HepG2 (cell line): ENCODE data around the gene MADCAM1. TPM values are rescaled to one million over a fixed set of nuclear protein-coding genes. Genes with fewer than 3 reads are reported as not detected.

Source experiments
- BCL3 ChIP-seq: sonication (generic); formaldehyde crosslinking; IDR thresholded peaks from 2 replicates; pipeline ENCODE4 v1.5.1; 2020; ENCODE audit warnings: mild to moderate bottlenecking, missing genetic modification reagents, moderate library complexity
- CBX2 ChIP-seq, 2 experiments: fragments of 200-600 bp in 1 of 2; sonication (generic); formaldehyde crosslinking in 1 of 2; IDR thresholded peaks; 2 replicates each; pipeline versions ENCODE4 v1.7.0 to v1.8.1; 2018 to 2022; ENCODE audit warnings: low read depth in 2 of 2, low read length in 1 of 2, mild to moderate bottlenecking in 1 of 2, missing genetic modification reagents in 1 of 2
- CHCHD3 ChIP-seq: sonication (generic); formaldehyde crosslinking; IDR thresholded peaks from 2 replicates; pipeline ENCODE4 v1.8.0; 2022; ENCODE audit warnings: mild to moderate bottlenecking, missing genetic modification reagents, moderate library complexity
- HNRNPH1 ChIP-seq: fragments of 200-400 bp; formaldehyde crosslinking; optimal IDR thresholded peaks from 2 replicates; pipeline ENCODE3; 2017; ENCODE audit warnings: mild to moderate bottlenecking, low read depth, low read length
- MAFF ChIP-seq: IDR thresholded peaks from 2 replicates; pipeline ENCODE4 v1.6.1; 2011; ENCODE audit warnings: low read depth, low read length, improper control_type of control experiment
- MAZ ChIP-seq, 2 experiments: sonication (generic) in 1 of 2; formaldehyde crosslinking in 1 of 2; IDR thresholded peaks; 2 replicates each; pipeline versions ENCODE4 v1.5.0 to v1.6.1; 2012 to 2020; ENCODE audit warnings: low read depth in 2 of 2, mild to moderate bottlenecking in 2 of 2, borderline replicate concordance in 1 of 2, improper control_type of control experiment in 1 of 2, low read length in 1 of 2, missing genetic modification reagents in 1 of 2, moderate library complexity in 1 of 2
- MLXIP ChIP-seq: sonication (generic); formaldehyde crosslinking; IDR thresholded peaks from 2 replicates; pipeline ENCODE4 v1.9.0; 2021; ENCODE audit warnings: missing genetic modification reagents, borderline replicate concordance
- NCOA1 ChIP-seq: sonication (generic); formaldehyde crosslinking; IDR thresholded peaks from 2 replicates; pipeline ENCODE4 v1.9.0; 2021; ENCODE audit warnings: missing genetic modification reagents
- NR2F1 ChIP-seq, 2 experiments: fragments of 450-650 bp in 1 of 2; formaldehyde crosslinking in 1 of 2; IDR thresholded peaks; 2 replicates each; pipeline versions ENCODE4 v1.5.0 to v1.6.1; 2016 to 2020; ENCODE audit warnings: mild to moderate bottlenecking in 1 of 2, missing compliant biosample characterization in 1 of 2, missing genetic modification reagents in 1 of 2, moderate library complexity in 1 of 2
- SAP130 ChIP-seq: IDR thresholded peaks from 2 replicates; pipeline ENCODE4 v1.6.1; 2016; ENCODE audit warnings: low read depth
- SRSF4 ChIP-seq: fragments of 200-400 bp; formaldehyde crosslinking; IDR thresholded peaks from one replicate; pipeline ENCODE4 v1.6.1; 2018; ENCODE audit warnings: mild to moderate bottlenecking, low read depth, low read length, moderate library complexity; ENCODE audit not compliant: poor library complexity, severe bottlenecking
- WIZ ChIP-seq: sonication (generic); formaldehyde crosslinking; IDR thresholded peaks from 2 replicates; pipeline ENCODE4 v1.5.1; 2020; ENCODE audit warnings: mild to moderate bottlenecking, missing genetic modification reagents
- ZNF101 ChIP-seq: sonication (generic); formaldehyde crosslinking; IDR thresholded peaks from 2 replicates; pipeline ENCODE4 v1.4.0; 2020; ENCODE audit warnings: mild to moderate bottlenecking, low read depth, missing genetic modification reagents, borderline replicate concordance
- ZNF160 ChIP-seq: sonication (generic); formaldehyde crosslinking; IDR thresholded peaks from 2 replicates; pipeline ENCODE4 v1.8.0; 2022; ENCODE audit warnings: mild to moderate bottlenecking, inconsistent platforms, missing genetic modification reagents
- ZNF3 ChIP-seq: IDR thresholded peaks from 2 replicates; pipeline ENCODE4 v1.7.0; 2017; ENCODE audit warnings: inconsistent platforms
- ZNF484 ChIP-seq: sonication (generic); formaldehyde crosslinking; IDR thresholded peaks from 2 replicates; pipeline ENCODE4 v1.5.1; 2020; ENCODE audit warnings: mild to moderate bottlenecking, low read depth, missing genetic modification reagents, borderline replicate concordance
- ZNF598 ChIP-seq: sonication (generic); formaldehyde crosslinking; IDR thresholded peaks from 2 replicates; pipeline ENCODE4 v1.5.1; 2020; ENCODE audit warnings: mild to moderate bottlenecking, missing genetic modification reagents, borderline replicate concordance
- ZNF629 ChIP-seq: sonication (generic); formaldehyde crosslinking; conservative IDR thresholded peaks from 2 replicates; pipeline ENCODE4 v1.5.0; 2020; ENCODE audit warnings: missing genetic modification reagents
- ZNF761 ChIP-seq: sonication (generic); formaldehyde crosslinking; conservative IDR thresholded peaks from 2 replicates; pipeline ENCODE4 v1.4.0; 2020; ENCODE audit warnings: mild to moderate bottlenecking, missing genetic modification reagents
- polyA plus RNA-seq, 8 experiments: library from polyadenylated mRNA; depleted of rRNA in 3 of 8; stranded (reverse) in 7 of 8; unstranded in 1 of 8; fragments of >200 nt; fragmentation: Illumina TruSeq in 4 of 8; extraction: Trizol in 4 of 8; gene quantifications; 2 replicates each; pipeline versions ENCODE4 v1.2.1 to v1.2.3, GENCODE V29; 2011 to 2016; ENCODE audit warnings: low read depth in 4 of 8, missing spikeins in 1 of 8, mixed read lengths in 1 of 8; ENCODE audit not compliant: insufficient read depth in 1 of 8
- total RNA-seq, 5 experiments: library from RNA; depleted of rRNA; stranded (reverse); fragments of >200 nt; fragmentation: Illumina TruSeq; extraction: Trizol; gene quantifications; 2 replicates each; pipeline ENCODE4 v1.2.3, GENCODE V29; 2016; ENCODE audit warnings: low read depth in 1 of 5
- TF ChIP-seq, protein P1 (sequence below): sonication (generic); formaldehyde crosslinking; IDR thresholded peaks from 2 replicates; pipeline ENCODE4 v1.9.0; 2022; ENCODE audit warnings: missing genetic modification reagents, mild to moderate bottlenecking, borderline replicate concordance
- TF ChIP-seq, protein P2 (sequence below): sonication (generic); formaldehyde crosslinking; IDR thresholded peaks from 2 replicates; pipeline ENCODE4 v1.5.0; 2020; ENCODE audit warnings: mild to moderate bottlenecking, low read depth, missing genetic modification reagents, borderline replicate concordance

MADCAM1 gene
- total and polyA plus RNA-seq, 2 of the 13 experiments (the other 11 are each of a cell fraction or from before 2014, with no cell fraction given): 0.29 to 0.33 TPM

DNA sequence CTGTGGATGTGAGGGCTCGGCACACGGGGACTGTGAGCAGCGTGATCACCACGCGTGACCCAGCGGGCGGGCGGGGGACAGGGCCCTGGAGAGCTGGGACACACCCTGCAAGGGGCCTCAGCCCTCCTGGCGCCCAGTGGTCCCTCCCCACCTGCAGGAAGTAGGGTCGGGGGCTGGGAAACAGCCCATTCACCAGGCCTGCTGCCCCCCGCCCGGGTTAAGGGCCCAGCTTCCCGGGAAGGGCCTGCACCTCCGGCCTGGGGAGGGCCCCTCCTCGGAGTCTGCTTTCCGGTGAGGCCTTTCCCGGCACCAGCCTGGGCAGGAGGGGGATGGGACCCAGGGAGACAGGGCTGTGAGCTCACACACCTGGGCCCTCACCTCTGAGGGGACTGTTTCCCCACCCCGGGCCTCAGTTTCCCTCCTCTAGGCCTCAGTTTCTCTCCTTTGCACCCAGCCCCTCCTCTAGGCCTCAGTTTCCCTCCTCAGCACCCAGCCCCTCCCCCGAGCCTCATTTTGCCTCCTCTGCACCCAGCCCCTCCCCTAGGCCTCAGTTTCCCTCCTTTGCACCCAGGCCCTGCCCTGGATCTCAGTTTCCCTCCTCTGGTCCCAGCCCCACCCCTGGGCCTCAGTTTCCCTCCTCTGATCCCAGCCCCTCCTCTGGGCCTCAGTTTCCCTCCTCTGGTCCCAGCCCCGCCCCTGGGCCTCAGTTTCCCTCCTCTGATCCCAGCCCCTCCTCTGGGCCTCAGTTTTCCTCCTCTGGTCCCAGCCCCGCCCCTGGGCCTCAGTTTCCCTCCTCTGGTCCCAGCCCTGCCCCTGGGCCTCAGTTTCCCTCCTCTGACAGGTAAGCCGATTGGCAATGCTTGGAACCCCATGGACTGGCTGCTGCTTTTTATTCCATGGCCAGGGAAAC, 1.9 kb upstream of the MADCAM1 start (continued):
- TF ChIP-seq BCL3 (peak; percentile 54; the same call in 1 of the 2 replicates), ZNF484 (CRISPR knock-in tag) (no peak), WIZ (CRISPR knock-in tag) (no peak), NR2F1 (CRISPR knock-in tag; IDR thresholded peaks at IDR 0.05) (no peak), ZNF101 (CRISPR knock-in tag) (no peak), ZNF3 (CRISPR knock-in tag) (no peak), SRSF4 (no peak), CBX2 (IDR thresholded peaks at IDR 0.05; ENCODE audit: low read depth, low read length) (no peak), CBX2 (CRISPR knock-in tag; IDR thresholded peaks at IDR 0.05; ENCODE audit: low read depth) (no peak), ZNF761 (CRISPR knock-in tag) (no peak), MAZ (IDR thresholded peaks at IDR 0.05; ENCODE audit: borderline replicate concordance, low read depth, low read length) (no peak), MAZ (CRISPR knock-in tag; IDR thresholded peaks at IDR 0.05; ENCODE audit: low read depth) (no peak), SAP130 (peak; percentile 60), MLXIP (CRISPR knock-in tag) (no peak), MAFF (no peak), HNRNPH1 (no peak), NCOA1 (CRISPR knock-in tag) (no peak), CHCHD3 (no peak), ZNF160 (CRISPR knock-in tag) (no peak), ZNF598 (CRISPR knock-in tag) (no peak), ZNF629 (CRISPR knock-in tag) (no peak)
- TF ChIP-seq, protein P1, sequence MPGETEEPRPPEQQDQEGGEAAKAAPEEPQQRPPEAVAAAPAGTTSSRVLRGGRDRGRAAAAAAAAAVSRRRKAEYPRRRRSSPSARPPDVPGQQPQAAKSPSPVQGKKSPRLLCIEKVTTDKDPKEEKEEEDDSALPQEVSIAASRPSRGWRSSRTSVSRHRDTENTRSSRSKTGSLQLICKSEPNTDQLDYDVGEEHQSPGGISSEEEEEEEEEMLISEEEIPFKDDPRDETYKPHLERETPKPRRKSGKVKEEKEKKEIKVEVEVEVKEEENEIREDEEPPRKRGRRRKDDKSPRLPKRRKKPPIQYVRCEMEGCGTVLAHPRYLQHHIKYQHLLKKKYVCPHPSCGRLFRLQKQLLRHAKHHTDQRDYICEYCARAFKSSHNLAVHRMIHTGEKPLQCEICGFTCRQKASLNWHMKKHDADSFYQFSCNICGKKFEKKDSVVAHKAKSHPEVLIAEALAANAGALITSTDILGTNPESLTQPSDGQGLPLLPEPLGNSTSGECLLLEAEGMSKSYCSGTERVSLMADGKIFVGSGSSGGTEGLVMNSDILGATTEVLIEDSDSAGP (CRISPR knock-in tag): no peak; the same call in 1 of the 2 replicates
- TF ChIP-seq, protein P2, sequence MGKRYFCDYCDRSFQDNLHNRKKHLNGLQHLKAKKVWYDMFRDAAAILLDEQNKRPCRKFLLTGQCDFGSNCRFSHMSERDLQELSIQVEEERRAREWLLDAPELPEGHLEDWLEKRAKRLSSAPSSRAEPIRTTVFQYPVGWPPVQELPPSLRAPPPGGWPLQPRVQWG (CRISPR knock-in tag): no peak
